Measurements from ENCODE around the gene NOS3. TPM values are rescaled to one million over a fixed set of nuclear protein-coding genes. Genes with fewer than 3 reads are reported as not detected.

NOS3 gene
- total RNA-seq, 1 experiment from 2014 or later = 0.60 TPM

DNA sequence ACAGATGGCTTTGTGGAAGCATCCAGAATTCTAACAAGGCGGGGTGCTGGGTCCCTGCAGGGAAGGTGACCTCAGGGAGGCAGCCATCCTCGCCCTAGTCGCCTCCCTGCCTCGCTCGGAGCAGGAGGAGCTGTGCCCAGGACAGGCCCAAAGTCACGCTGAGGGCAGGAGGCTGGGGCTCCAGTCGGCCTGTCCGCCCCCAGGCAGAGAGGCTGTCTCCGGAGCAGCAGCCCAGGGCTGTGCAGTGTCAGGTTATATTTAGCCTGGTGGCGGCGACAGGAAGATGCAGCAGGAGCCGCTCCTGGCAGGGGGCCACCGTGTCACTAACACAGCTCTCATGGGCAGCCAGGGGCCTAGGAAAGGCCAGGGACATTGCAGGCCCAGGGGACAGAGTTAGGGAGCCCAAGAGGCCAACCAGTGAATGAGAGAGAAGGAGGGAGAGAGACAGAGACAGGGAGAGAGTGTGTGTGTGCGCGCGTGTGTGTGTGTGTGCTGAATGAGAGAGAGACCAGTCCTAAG, 26.2 kb upstream of the NOS3 start:
- no peak for DNase-seq (ENCODE audit: low spot score)

DNA sequence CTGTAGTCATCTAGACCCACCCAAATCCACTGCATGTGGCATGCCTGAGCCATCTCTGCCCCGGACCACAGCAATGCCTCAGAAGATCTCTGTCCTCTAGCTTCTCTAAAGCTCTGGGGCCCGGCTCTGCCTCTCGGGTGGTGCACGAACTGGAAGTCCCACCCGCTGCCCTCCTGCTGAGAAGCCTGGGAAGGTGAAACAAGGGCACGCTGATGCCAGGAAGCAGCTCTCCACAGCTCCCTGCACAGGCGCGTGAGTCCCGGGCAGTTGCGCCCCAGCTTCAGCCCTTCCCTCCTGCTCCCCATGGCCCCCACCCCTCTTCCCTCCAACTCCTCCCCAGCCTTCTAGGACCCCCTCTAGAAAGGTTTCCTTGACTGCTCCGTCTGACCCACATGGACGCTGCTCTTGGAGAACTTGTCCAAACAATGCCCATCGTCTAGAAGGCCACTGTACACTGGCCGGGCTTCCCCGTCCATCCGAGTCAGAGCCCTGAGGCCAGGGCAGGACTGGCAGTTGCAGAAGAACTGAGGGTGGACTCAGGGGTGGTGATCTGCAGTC, 25.5 kb upstream of the NOS3 start:
- no peak for DNase-seq (ENCODE audit: low spot score)

DNA sequence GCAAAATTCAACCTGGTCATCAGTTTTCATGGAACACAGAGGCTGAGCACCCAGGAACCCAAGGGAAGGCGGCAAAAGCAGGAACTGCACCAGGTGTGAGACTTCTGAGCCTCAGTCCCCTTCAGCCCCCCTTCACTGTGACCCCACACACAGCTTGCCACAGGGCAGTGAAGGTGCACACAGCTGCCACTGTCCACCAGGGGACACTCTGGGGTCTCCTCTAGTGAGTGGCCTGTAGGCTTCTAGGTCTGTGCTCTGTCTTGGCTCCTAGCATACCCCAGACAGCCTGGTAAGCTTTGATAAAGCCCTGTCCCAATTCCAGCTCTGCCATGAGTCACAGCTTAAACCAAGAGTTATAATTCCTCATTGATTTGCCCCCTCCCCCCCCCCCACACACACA, 24.8 kb upstream of the NOS3 start:
- no peak for DNase-seq (ENCODE audit: low spot score)

DNA sequence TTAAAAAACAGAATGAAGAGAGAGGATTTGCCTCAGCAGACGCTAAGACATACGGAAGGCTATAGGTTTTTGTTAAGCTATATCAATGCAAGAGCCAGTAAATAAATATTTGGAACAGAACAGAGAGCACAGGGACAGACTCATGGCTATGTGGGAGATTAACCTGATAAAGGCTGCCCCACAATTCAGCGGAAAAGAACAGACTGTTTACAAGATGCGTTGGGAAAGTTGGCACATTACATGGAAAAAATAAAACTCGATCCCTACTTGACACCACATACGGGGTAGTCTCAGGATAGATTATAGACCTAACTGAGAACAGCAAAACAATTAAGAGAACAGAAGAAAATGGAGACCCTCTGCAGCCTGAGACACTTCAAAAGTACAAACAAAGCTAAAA, 23.5 kb upstream of the NOS3 start:
- DNase-seq (ENCODE audit: low spot score) = no peak

DNA sequence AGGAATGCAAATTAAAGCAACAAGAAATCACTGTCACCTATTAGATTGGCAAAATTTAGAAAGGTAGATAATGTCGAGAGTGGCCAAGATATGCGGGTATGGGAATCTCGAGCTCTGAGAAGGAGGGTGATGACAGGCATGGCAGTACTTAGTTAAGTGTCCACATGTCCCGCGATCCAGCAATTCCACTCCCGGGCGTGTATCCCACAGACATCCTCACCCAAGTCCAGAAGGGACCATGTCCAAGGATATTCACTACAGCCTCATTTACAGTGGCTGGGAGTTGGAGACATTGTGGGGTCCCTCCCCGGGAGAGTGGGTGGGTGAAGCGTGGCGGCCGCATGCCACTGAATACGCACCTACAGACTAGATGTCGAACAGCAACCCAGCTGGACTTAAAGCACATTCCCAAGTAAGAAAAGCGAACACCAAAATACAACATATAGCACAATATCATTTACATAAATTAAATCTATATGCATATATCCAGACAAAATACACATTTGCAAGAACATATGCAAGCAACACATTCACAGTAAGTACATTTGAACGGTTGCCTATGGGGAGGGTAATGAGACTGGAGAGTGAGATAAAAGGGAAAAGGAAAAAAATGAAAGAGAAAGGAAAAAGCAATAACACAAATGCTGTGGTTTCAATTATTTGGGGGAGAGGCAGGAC, 22.6 kb upstream of the NOS3 start:
- DNase-seq (ENCODE audit: low spot score) = no peak

DNA sequence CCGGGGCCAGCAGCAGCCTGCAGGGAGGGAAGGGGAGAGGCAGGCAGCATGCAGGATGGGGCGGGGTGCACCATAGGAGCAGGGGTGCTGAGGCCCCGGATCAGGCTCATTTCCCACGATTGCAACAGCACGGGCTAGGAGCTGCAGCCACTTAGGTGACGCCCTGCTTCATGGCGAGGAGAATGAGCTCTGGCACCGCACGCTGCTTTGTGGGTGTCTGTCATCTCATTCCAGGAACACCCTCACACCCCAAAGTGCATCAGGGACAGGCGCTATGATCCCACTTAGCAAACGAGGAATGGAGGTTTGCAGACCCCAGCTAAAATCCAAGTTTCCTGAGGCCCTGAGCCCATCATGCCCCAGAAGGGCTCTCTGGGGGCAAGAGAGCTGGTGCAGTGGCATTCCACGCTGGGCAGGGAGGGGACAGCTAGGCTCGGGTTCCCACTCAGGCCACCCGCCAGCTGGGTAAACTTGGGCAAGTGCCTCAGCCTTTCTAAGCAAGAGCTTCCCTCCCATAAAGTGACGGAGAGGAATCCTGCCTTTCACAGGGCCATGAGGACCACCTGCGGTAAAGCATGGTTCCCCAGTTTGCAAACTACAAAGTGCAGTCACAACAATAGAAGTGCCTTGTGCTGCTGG, 22.0 kb upstream of the NOS3 start:
- no peak for DNase-seq (ENCODE audit: low spot score)

DNA sequence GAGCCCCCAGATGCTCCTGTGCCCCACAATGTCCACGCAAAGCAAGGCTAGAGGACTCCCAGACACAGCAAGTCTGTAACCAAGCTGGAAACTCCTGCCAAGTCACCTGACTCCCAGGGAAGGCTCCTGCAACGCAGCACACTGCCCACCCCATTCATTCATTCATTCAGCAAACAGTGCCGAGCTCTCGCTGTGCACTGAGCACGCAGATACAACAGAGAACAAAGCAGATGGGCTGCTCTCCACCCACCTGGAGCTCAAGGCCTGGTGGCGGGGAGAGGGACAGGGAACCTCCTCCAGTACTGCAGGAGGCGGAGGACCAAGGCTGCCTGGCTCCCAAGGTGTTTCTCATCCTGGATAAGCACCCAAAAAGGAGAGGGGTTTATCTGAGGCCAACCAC, 21.3 kb upstream of the NOS3 start:
- no peak for DNase-seq (ENCODE audit: low spot score)

DNA sequence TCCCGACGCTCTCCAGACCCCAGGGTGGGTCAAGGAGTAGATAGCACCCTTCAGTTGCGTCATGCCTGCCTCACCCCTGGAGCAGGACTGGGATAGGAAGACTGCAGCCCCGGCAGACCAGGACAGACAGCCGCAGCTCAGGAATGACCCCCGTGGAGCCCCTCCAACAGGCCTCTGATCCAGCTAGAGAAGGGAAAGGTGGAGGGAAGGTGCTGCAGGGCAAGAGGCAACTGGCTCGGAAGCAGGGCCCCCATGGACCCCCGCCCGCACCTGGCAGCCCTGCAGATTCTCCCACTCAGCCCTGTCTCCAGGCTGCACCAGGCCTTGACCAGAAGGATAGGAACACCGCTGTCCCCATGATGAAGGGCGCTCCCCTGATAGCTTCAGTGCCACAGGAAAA, 20.4 kb upstream of the NOS3 start:
- no peak for DNase-seq (ENCODE audit: low spot score)

DNA sequence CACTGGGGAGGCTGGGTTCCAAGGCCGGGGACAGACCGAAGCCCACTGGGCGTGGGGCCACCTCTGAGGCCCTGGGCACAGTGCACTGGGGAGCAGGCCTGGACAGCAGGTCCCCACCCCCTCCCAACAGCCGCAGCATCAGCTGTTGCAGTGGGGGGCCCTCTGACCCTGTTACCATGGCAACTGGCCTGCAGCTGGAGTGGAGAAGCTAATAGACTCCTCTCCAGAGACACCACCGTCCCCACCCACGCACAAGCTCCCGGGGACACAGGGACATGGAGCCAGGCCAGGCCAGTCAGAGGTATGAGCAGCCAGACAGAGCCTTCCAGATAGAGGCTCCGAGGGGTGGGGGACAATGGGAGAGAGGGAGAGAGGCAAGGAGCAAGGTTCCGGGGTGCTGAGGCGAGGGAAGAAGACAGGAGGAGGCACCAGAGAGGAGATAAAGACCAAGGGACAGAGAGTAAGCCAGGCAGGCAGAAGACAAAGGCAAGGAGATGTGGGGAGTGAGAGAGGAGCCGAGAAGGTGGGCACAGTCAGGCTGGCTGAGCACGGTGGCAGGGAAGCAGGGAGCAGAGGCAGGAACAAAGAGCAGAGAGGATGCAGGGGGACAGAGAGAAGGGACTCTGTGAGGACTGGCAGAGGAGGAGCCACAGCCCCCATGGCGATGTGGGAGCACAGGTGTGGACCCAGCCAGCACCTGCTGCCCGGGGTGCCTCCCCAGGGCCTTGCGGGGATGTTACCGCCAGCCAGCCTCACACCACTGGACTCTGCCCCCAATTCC, 19.4 kb upstream of the NOS3 start:
- no peak for DNase-seq (ENCODE audit: low spot score)

DNA sequence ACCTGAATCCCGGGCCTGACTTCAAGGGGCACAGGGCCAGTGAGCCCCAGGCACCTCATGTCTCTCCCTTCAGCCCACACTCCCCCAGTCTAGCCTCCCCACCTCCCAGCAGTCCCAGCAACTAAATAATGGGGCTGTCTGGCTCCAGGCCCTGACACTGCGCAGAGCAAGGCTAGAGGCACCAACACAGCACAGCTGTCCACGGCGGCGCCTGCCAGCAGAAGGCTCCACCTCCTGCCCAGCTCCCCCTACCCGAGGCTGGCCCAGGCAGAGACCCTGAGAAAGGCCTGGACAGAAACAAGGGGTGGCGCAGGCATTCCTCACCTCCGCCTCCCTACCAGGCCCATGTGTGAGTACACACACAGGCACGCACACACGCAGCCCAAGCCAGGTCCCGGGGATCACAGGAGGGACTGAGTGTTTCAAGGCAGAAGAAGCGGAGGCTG, 18.8 kb upstream of the NOS3 start:
- no peak for DNase-seq (ENCODE audit: low spot score)

DNA sequence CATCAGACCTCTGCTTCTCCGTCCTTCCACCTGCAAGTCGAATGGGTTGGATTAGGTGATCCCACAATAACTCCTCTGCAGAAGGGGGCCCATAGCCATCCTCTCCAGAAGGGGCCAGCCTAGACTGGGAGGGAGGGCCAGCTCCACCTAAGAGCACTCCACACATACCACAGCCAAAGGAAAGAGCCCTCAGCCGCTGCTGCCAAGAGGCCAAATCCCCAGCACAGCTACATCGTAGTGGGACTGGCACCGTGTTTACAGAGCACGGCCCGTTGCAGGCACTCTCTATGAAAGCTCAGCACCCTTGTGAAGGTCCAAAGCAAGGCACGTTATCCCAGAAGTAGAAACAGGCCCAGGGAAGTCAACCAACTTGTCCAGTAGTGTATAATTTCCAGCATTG, 18.1 kb upstream of the NOS3 start:
- DNase-seq (ENCODE audit: low spot score) = no peak

DNA sequence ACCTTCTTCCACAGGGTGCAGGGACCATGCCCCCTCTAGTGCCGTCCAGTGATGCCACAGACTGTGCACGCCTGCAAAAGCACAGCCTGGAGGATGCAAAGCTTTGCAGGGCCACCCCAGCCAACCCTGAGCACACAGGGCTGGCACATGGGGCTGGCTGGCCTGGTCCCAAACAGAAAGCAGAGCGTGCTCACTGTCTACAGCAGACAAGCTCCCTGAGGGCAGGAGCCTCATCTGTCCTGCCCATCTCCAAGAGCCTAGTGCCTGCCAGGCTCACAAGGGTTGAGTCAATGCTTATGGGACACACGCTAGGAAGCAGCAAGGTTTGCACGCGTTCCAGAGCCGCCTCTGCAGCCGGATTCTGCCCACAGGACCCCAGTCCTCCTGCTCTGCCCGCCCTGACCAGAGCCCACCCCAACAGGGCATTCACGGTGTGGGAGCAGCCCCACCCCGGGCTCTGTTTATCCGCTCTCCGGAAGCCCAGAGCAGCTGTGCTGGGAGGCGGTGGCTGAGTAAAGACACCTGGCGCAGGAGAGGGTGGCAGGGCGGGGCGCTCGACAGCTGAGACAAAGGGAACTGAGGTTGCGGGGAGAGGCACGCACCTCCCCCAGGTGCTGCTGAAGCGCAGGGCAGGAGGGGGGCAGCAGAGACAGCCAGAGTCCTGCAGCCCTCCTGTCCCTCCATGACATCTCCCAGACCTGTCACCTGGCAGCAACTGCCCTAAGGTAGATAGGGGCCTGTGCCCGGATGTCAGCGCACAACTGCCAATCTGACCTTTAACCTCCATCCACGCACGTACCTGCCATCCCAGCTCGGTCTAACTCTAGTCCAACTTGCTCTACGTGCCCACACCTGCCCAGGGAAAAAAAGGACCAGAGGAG, 17.0 kb upstream of the NOS3 start:
- DNase-seq (ENCODE audit: low spot score) = no peak

DNA sequence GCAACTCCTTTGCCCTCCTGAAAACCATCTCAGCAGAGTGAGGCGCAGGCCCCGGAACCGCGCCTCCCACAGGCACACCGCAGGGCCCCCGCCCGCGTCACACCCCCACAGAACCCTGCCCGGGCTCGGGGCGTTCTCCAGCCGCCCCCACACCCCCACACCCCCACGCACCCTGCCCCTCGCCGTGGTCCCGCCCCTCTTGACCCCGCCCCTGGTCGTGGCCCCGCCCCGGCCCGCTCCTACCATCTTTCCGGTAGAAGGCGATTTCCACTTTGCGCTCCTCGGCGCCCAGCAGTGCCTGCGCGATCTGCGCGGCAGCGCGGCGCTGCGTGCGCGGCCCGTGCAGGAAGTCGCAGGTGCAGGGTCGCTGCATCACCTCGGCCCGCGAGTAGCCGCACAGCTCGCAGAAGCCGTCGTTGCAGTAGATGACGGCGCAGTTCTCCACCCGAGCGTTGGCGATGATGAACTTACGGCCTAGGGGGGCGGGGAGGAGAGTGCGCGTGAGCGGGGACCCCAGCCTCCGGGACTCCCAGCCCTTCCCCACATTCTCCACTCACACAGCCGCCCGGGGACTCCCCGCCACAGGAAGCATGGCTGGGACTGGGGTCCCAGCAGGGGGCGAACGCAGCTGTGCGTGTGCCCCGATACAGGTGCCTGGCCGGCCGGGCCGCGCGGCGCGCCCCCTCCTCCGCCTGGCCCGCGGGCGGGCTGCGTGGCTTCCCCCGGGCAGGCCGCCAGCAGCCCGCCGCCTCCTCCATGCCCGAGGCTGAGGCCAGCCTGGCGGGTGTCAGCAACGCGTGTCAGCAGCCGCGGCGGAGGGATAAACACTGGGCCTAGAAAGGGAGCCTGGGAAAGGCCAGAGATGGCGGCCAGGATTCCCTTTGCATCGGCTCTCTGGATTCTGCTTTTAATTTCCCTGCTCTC, 16.1 kb upstream of the NOS3 start:
- DNase-seq (ENCODE audit: low spot score) = no peak

DNA sequence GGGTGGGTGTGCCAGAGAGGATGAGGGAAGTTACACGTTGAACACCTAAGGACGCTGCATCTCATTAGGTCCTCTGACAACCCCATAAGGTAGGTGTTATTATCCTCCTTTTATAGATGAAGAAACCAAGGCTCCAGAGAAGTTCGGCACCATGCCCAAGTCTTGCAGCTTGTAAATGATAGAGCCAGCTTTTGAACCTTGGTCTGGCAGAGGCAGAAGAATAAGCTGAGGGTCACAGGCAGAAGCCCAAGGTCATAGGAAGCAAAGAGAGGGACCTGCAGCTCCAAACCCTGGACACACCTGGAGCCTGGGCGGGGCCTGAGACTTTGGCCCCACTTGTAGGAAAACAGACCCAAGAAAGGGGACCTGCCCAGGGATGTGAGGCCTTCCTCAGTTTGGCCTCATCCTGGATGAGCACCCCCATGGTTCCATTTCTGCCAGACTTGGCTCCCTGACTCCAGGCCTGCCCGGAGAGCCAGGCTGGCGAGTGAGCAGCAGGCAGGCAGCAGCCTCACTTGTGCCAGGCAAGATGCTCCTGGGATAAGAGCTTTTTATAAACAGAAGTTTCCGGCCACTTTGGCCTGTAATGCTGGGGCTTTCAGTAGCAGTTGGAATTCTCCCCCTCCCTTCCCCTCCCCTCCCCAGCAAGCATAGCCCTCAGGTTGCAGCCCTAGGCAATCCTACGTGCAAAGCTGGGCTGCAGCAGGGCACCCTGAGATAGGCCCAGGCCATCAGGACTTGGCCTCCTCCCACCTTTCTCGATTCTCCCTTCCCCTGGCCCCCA, 15.1 kb upstream of the NOS3 start:
- DNase-seq (ENCODE audit: low spot score) = peak; percentile 57

DNA sequence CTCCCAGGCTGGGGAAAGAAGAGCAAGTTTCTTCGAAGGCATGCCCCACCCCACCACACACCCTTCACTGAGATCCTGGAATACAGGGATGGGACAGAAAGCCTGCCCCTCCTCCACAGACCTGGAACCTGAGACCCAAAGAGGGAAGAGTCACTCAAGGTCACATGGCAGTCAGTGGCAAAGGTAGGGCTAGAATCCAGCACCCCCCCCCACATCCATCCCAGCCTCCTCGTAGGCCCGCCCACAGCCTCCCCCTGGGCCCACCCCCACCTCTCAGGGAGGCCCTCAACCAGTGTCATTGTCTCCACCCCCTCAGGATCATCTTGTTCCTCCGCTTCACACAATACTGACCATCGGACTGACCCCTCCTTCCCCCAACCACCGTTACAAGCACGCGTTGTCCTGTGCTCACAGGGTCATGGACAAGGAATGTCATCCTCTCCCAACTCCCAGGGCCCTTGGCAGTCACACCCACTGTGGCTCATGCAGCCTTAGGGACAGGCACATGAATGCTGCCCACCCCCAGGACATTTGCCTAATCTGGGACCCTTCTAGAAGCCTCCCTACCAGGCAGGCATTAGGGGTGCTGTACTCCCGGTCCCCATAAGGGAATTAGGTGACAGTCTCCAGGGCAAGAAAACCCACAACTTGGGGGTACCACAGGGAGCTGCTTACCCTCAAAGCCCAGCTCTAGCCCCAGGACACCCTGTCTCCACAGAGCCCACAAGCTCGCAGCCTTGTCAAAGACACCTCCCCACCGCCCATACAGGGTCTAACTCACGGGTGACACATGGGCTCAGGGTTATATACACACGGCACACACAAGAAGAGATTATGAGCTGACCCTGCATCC, 14.1 kb upstream of the NOS3 start:
- DNase-seq (ENCODE audit: low spot score) = no peak

DNA sequence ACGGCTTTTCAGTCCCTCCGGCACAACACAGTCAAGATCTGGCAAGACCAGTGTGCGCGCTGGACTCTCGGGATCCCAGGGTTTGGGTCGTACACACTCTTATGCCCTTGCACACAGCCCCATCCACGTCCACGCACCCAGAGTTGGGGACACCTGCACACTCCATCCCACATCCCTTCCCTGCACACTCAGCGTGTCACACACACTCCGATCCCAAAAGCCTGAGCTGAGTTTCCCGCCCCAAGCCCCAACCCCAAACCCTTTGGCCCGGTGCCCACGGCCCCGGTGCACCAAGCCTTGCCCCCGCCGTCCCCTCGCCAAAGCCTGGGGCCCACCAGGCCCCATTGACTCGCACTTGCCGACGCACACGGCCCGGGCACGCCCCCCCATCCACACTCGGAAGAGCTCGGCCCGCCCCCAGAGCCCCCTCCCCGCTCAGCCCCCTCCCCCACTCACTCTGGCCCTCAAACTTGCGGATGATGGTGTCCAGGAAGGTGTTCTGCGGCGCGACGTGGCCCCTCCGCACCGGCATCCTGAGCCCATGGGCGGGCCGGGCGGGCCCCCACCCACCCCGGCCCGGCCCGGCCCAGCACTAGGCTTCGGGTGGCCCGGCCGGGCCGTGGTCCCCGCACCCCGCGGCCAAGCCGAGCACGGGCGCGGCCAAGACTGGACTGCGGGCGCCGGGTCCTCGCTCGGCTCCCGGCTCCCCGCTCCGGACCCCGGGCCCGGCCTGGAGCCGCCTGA, 13.3 kb upstream of the NOS3 start:
- no peak for DNase-seq (ENCODE audit: low spot score)

DNA sequence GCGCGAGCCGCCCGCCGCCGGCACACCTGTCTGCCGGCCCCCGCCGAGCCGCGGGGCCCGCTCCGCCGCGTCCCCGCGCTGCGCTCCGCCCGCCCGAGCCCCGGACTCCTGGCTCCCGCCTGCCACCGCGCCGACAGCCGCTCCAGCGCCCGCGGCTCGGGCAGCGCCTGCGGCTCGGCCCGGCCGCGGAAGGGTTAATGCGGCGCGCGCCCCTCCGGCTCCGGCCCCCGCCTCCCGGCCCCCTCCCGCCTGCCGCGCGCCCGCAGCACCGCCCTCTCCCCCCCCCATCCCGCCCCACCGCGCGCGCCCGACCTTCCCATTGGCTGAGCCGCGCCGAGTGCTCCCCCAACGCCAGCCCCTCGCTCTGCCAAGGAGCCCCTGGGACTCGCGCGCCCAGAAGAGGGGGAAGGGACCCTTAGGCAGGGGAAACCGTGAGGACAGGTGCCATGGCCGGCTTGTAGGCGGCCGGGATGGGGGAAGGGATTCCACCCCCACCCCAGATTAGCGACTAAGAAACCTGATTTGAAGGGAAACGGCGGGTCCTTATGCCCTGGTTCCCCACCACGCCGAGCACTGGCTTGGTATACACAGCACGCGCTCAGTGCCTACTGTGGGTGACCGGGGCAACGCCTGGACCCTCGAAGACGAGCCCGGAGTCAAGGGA, 12.6 kb upstream of the NOS3 start, which contains the start of gene KCNH2:
Gene KCNH2 (minus strand): TSS at position 196 of the 664 bp plus-strand sequence. CDS start 408 bp downstream, outside the sequence.
- DNase-seq (ENCODE audit: low spot score) = no peak
